Hepatocyte (in vitro differentiated cells): ENCODE measurements around the gene SBNO2. TPM values are rescaled to one million over a fixed set of nuclear protein-coding genes. Genes with fewer than 3 reads are reported as not detected.
A peak's percentile ranks its signal among the peaks of the same experiment; 100 is the strongest.

Experiments
- DNase-seq: peaks from one replicate; pipeline ENCODE4 v3.0.0-alpha.2; 2016; ENCODE audit warnings: low spot score
- H2AFZ ChIP-seq: fragments of 200-600 bp; sonication (generic); 2 replicates; pipeline ENCODE4 v1.6.0; 2016; ENCODE audit warnings: antibody characterized with exemption, mild to moderate bottlenecking
- H3K27ac ChIP-seq: fragments of 200-600 bp; sonication (generic); 2 replicates; pipeline ENCODE4 v1.5.1; 2016; ENCODE audit warnings: mild to moderate bottlenecking
- H3K27me3 ChIP-seq: fragments of 200-600 bp; sonication (generic); 2 replicates; pipeline ENCODE4 v1.6.1; 2016
- H3K36me3 ChIP-seq: fragments of 200-600 bp; sonication (generic); replicated peaks from 2 replicates; pipeline ENCODE4 v1.5.1; 2016; ENCODE audit warnings: low read depth; ENCODE audit not compliant: insufficient read depth
- H3K4me1 ChIP-seq: fragments of 200-600 bp; sonication (generic); 2 replicates; pipeline ENCODE4 v1.5.1; 2016; ENCODE audit warnings: mild to moderate bottlenecking, moderate library complexity; ENCODE audit not compliant: insufficient read depth
- H3K4me2 ChIP-seq: fragments of 200-600 bp; sonication (generic); 2 replicates; pipeline ENCODE4 v1.6.0; 2016
- H3K4me3 ChIP-seq: fragments of 200-600 bp; sonication (generic); 2 replicates; pipeline ENCODE4 v1.5.1; 2016; ENCODE audit warnings: mild to moderate bottlenecking
- H3K79me2 ChIP-seq: fragments of 200-600 bp; sonication (generic); 2 replicates; pipeline ENCODE4 v1.6.0; 2017; ENCODE audit warnings: mild to moderate bottlenecking
- H3K9me2 ChIP-seq: fragments of 200-600 bp; sonication (generic); replicated peaks from 2 replicates; pipeline ENCODE4 v1.6.0; 2017; ENCODE audit warnings: mild to moderate bottlenecking; ENCODE audit not compliant: insufficient read depth
- H3K9me3 ChIP-seq: fragments of 200-600 bp; sonication (generic); 2 replicates; pipeline ENCODE4 v1.5.1; 2016; ENCODE audit warnings: low read depth, mild to moderate bottlenecking
- H4K20me1 ChIP-seq: fragments of 200-600 bp; sonication (generic); 2 replicates; pipeline ENCODE4 v1.6.0; 2016; ENCODE audit warnings: mild to moderate bottlenecking; ENCODE audit not compliant: insufficient read depth, poor library complexity, severe bottlenecking
- EZH2 ChIP-seq: fragments of 200-600 bp; sonication (generic); IDR thresholded peaks from 2 replicates; pipeline ENCODE4 v1.6.1; 2016; ENCODE audit warnings: antibody characterized with exemption, mild to moderate bottlenecking, borderline replicate concordance
- EZH2phosphoT487 ChIP-seq: fragments of 200-600 bp; sonication (generic); IDR thresholded peaks from one replicate; pipeline ENCODE4 v1.6.1; 2018; ENCODE audit warnings: antibody characterized with exemption, mild to moderate bottlenecking, low read depth, moderate library complexity; ENCODE audit not compliant: unreplicated experiment, severe bottlenecking
- WGBS: methylation state at CpG from one replicate; pipeline ENCODE4 v1.1.6; 2016; ENCODE audit warnings: low lambda C conversion rate; ENCODE audit errors: missing lambda C conversion rate; 5-methylcytosine and 5-hydroxymethylcytosine counted together
- polyA plus RNA-seq: library from polyadenylated mRNA; unstranded; fragments of >200 nt; fragmentation: Nextera tagmentation; extraction: Ambion mirVana; gene quantifications from 2 replicates; pipeline ENCODE4 v1.2.1, GENCODE V29; 2016
- total RNA-seq: library from RNA; depleted of rRNA; stranded (reverse); fragments of >200 nt; gene quantifications from 2 replicates; pipeline ENCODE4 v1.2.3, GENCODE V29; 2014
- TF ChIP-seq, protein P1 (sequence below): fragments of 200-600 bp; sonication (generic); IDR thresholded peaks from 2 replicates; pipeline ENCODE4 v1.5.1; 2016; ENCODE audit warnings: antibody characterized with exemption, mild to moderate bottlenecking; ENCODE audit not compliant: poor library complexity

The SBNO2 gene
- total and polyA plus RNA-seq, 2 experiments from 2014 or later = 12.7 to 15.6 TPM

DNA sequence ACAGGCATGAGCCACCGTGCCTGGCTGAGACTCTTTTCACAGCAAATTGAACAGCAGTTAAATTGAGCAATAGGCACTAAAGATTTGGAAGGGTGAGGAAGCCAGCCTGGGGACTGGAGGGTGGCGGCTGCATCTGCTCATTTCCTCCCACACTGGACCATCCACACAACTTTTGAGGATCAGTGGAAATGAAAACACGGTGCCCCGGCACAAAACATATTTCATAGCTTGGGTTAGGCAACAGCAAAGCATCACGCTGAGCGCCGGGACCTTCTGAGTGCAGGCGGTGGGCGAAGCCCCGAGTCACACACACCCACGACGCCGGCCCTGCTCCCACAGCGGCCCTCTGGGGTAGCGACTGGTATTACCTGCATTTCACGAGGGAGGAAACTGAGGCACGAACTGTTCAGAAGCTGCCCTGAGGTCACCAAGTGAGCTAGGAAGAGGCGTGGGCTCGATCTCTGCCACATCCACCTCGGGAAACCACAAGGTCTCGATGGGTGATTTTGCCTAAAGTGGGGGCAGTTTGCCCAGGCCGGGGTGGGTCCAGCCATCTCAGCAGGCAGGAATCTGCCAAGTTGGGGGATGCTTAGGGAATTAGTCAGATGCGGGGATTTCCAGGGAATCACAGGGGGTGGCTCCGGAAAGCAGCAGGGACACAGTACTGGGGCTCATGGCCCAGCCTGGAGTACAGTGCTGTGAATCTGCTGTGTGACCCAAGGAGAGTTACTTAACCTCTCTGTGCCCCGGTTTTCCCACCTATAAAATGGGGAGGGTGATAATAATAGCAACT lies 3.5 kb upstream of the SBNO2 start:
- Histone ChIP-seq H3K9me3 (no peaks in the 10 kb centered on the region), H3K9me2 (no peaks in the 10 kb centered on the region), H4K20me1 (peaks cover 2% of the 10 kb centered on the region), H3K27me3 (no peaks in the 10 kb centered on the region), H3K4me2 (no peak overlapping the region), H3K4me1 (peaks cover 11% of the 10 kb centered on the region), H3K27ac (no peak overlapping the region), H3K4me3 (no peak overlapping the region), H3K79me2 (peaks cover 14% of the 10 kb centered on the region), H3K36me3 (no peaks in the 10 kb centered on the region), H2AFZ (no peak overlapping the region)
- WGBS = 88% methylated on average over 25 of the region's 25 CpGs
- peak; percentile 10 for DNase-seq
- TF ChIP-seq EZH2 (no peak), EZH2phosphoT487 (no peak)
- TF ChIP-seq, protein P1, sequence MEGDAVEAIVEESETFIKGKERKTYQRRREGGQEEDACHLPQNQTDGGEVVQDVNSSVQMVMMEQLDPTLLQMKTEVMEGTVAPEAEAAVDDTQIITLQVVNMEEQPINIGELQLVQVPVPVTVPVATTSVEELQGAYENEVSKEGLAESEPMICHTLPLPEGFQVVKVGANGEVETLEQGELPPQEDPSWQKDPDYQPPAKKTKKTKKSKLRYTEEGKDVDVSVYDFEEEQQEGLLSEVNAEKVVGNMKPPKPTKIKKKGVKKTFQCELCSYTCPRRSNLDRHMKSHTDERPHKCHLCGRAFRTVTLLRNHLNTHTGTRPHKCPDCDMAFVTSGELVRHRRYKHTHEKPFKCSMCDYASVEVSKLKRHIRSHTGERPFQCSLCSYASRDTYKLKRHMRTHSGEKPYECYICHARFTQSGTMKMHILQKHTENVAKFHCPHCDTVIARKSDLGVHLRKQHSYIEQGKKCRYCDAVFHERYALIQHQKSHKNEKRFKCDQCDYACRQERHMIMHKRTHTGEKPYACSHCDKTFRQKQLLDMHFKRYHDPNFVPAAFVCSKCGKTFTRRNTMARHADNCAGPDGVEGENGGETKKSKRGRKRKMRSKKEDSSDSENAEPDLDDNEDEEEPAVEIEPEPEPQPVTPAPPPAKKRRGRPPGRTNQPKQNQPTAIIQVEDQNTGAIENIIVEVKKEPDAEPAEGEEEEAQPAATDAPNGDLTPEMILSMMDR = no peak

GRCh38 chr19:1173159-1173844 lies 766 bp downstream of the SBNO2 start:
- peaks cover 19% of the 10 kb centered on the region for H3K4me1 ChIP-seq
- no peak overlapping the region for H2AFZ ChIP-seq

DNA sequence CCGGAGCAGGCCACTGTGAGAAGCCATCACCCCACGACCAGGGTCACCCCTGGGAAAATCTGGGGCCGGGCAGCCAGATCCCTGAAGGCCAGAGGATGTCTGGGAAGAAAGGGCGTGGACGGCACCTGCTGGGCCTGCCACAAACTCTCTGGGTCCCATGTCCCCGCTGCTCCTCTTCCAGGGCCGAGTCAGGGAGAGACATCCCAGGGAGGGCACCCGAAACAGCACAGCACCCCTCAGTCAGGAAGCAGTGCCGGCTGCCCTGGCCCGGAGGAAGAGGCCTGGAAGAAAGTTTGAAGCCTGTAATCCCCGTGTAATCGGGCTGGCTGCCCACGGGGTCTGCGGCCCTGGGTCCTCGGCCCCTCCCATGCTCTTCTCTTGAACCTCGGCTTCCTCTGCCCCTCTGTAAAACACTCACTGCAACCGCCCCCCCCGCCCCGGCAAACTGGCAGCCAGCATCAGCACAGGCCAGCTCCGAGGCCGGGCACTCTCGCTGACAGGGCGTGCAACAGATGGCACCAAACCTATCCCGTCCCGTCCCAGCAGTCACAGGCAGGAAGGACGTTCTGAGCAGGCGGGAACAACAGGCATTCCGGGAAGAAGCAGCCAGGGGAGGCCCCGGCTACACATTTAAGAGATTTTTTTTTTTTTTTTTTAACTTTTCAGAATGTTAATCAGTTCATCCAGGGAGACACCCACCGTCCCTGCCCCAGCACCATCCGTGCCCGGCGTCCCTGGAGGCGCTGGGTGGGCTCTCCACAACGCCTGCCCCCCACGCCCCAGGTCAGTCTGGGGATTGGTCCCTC lies 1.5 kb downstream of the SBNO2 start:
- TF ChIP-seq EZH2 (no peak), EZH2phosphoT487 (no peak)
- TF ChIP-seq, protein P1 = no peak
- no peaks in the 10 kb centered on the region for H3K36me3 ChIP-seq
- peaks cover 19% of the 10 kb centered on the region for H3K4me1 ChIP-seq
- H3K4me3 ChIP-seq = peak overlapping the region; percentile 88
- no peaks in the 10 kb centered on the region for H3K9me2 ChIP-seq
- peak overlapping the region; percentile 99 for H3K4me2 ChIP-seq
- WGBS = 22% methylated on average over 33 of the region's 36 CpGs
- peaks cover 63% of the 10 kb centered on the region for H3K79me2 ChIP-seq
- no peaks in the 10 kb centered on the region for H3K27me3 ChIP-seq
- no peaks in the 10 kb centered on the region for H3K9me3 ChIP-seq
- DNase-seq = peak; percentile 68
- H3K27ac ChIP-seq = peak overlapping the region; percentile 91
- peaks cover 5% of the 10 kb centered on the region for H4K20me1 ChIP-seq
- H2AFZ ChIP-seq = no peak overlapping the region

More at GRCh38 chr19:1173159-1173844, 766 bp downstream of the SBNO2 start:
- H4K20me1 ChIP-seq = peaks cover 5% of the 10 kb centered on the region
- H3K27ac ChIP-seq = peak overlapping the region; percentile 91
- TF ChIP-seq, protein P1 = no peak
- TF ChIP-seq EZH2 = no peak
- TF ChIP-seq EZH2phosphoT487 = no peak
- H3K27me3 ChIP-seq = no peaks in the 10 kb centered on the region
- DNase-seq = no peak
- H3K9me2 ChIP-seq = no peaks in the 10 kb centered on the region
- H3K4me3 ChIP-seq = peak overlapping the region; percentile 88
- H3K9me3 ChIP-seq = no peaks in the 10 kb centered on the region
- WGBS = under 1% methylated on average over 19 of the region's 47 CpGs
- peak overlapping the region; percentile 99 for H3K4me2 ChIP-seq
- H3K36me3 ChIP-seq = no peaks in the 10 kb centered on the region
- H3K79me2 ChIP-seq = peaks cover 56% of the 10 kb centered on the region
